Renal pelvis (tissue), 4 donors: ENCODE results near the gene OSBPL2. TPM values are rescaled to one million over a fixed set of nuclear protein-coding genes. Genes with fewer than 3 reads are reported as not detected.

Experiments
- DNase-seq: peaks from one replicate; pipeline ENCODE4 v3.0.0-alpha.2; 2013
- polyA plus RNA-seq, 3 donors: library from polyadenylated mRNA; unstranded; fragments of 120-200 nt; gene quantifications; one replicate each; pipeline ENCODE4 v1.2.1, GENCODE V29; 2013; ENCODE audit not compliant: insufficient read length in 3 of 3

OSBPL2 gene
- polyA plus RNA-seq, 3 donors, result 27.6 to 40.8 (median 39.3) TPM

- no peak for DNase-seq
Measured at GRCh38 chr20:62336329-62336728, 98.0 kb downstream of the OSBPL2 start.

- no peak for DNase-seq
Measured at GRCh38 chr20:62336775-62337557, 98.6 kb downstream of the OSBPL2 start.

GRCh38 chr20:62337558-62338293 lies 99.4 kb downstream of the OSBPL2 start:
- no peak for DNase-seq

- DNase-seq, result no peak
Measured at GRCh38 chr20:62338294-62338620, 99.9 kb downstream of the OSBPL2 start.

- DNase-seq, result no peak
Measured at GRCh38 chr20:62339647-62340062, 101.3 kb downstream of the OSBPL2 start.

- no peak for DNase-seq
Measured at GRCh38 chr20:62342910-62343309, 104.6 kb downstream of the OSBPL2 start.

- DNase-seq, result no peak
Measured at GRCh38 chr20:62344092-62344491, 105.8 kb downstream of the OSBPL2 start.

GRCh38 chr20:62344782-62345181 lies 106.5 kb downstream of the OSBPL2 start:
- no peak for DNase-seq

Other genes starting within 250 kb of the OSBPL2 start
- gene TAF4, start 172.6 kb upstream of the OSBPL2 start, polyA plus RNA-seq, result 10 to 100 TPM; 19.6 to 20.4 (median 20.3) TPM
- gene LSM14B, start 116.0 kb upstream of the OSBPL2 start, polyA plus RNA-seq, result 10 to 100 TPM; 57.9 to 64.6 (median 59.0) TPM
- 100 to 1,000 TPM; 186 to 220 (median 197) TPM for gene PSMA7, start 95.1 kb upstream of the OSBPL2 start, polyA plus RNA-seq
- 10 to 100 TPM; 16.7 to 26.6 (median 26.5) TPM for gene SS18L1, start 94.8 kb upstream of the OSBPL2 start, polyA plus RNA-seq
- gene MTG2, start 55.5 kb upstream of the OSBPL2 start, polyA plus RNA-seq, result 10 to 100 TPM; 32.2 to 45.6 (median 37.1) TPM
- gene HRH3, start 18.2 kb upstream of the OSBPL2 start, polyA plus RNA-seq, result under 1 TPM in 2 of 3 donors, not detected in 1; 0.11 to 0.19 TPM
- 10 to 100 TPM; 54.1 to 72.3 (median 67.0) TPM for gene ADRM1, start 64.5 kb downstream of the OSBPL2 start, polyA plus RNA-seq
- 100 to 1,000 TPM; 158 to 190 (median 164) TPM for gene LAMA5, start 128.8 kb downstream of the OSBPL2 start, polyA plus RNA-seq
- 1,000 to 10,000 TPM in 1 of 3 donors, 100 to 1,000 TPM in 2; 739 to 1,106 (median 923) TPM for gene RPS21, start 148.6 kb downstream of the OSBPL2 start, polyA plus RNA-seq
- gene CABLES2, start 168.8 kb downstream of the OSBPL2 start, polyA plus RNA-seq, result 10 to 100 TPM in 2 of 3 donors, 1 to 10 TPM in 1; 8.6 to 13.8 (median 10.1) TPM
- 1 to 10 TPM; 2.4 to 2.9 (median 2.7) TPM for gene RBBP8NL, start 189.0 kb downstream of the OSBPL2 start, polyA plus RNA-seq
- 10 to 100 TPM in 1 of 3 donors, 1 to 10 TPM in 2; 7.5 to 11.0 (median 8.2) TPM for gene GATA5, start 237.5 kb downstream of the OSBPL2 start, polyA plus RNA-seq